Measurements from ENCODE around the gene DIPK1B. TPM values are rescaled to one million over a fixed set of nuclear protein-coding genes. Genes with fewer than 3 reads are reported as not detected.
"Not testable (repeated sequence)": the region's sequence is repeated elsewhere in the genome, so short reads cannot be mapped to it uniquely, and the experiment has no call there.

DIPK1B gene
- total RNA-seq, 1 experiment from 2014 or later, result not detected

- Histone ChIP-seq H3K4me1 (replicated peaks) (peaks cover 6% of the 10 kb centered on the region), H3K27me3 (replicated peaks) (peaks cover 19% of the 10 kb centered on the region; the same call in 1 of the 2 replicates), H3K4me3 (no peak overlapping the region), H3K36me3 (no peaks in the 10 kb centered on the region), H3K9me3 (replicated peaks) (no peaks in the 10 kb centered on the region), H3K27ac (no peak overlapping the region)
- DNase-seq (ENCODE audit: low read depth in 1 of 2, low spot score in 2 of 2), result peak in 1 of 2 experiments; percentile 61
These were observed 18.1 kb upstream of the DIPK1B start for GRCh38 chr9:136694163-136694871.

DNA sequence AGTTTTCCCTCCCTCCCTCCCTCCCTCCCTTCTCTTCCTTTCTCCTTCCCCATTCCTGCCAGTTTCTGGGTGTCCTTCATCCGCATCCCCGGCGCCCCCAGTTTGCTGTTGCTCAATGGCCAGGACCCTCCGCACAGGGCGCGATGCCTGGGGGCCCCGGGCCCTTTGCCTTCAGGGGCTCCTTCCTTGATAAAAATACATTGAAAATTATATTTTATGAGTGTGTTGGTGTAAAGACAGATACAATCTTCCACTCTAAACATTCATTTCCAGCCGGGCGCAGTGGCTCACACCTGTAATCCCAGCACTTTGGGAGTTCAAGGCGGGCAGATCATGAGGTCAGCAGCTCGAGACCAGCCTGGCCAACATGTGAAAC lies 17.5 kb upstream of the DIPK1B start:
- peaks cover 6% of the 10 kb centered on the region for H3K4me1 ChIP-seq (replicated peaks)
- peaks cover 23% of the 10 kb centered on the region; the same call in 1 of the 2 replicates for H3K27me3 ChIP-seq (replicated peaks)
- no peak for DNase-seq (ENCODE audit: low read depth in 1 of 2, low spot score in 2 of 2)
- no peaks in the 10 kb centered on the region for H3K36me3 ChIP-seq
- no peak overlapping the region for H3K4me3 ChIP-seq
- no peak overlapping the region for H3K27ac ChIP-seq
- no peaks in the 10 kb centered on the region for H3K9me3 ChIP-seq (replicated peaks)

DNA sequence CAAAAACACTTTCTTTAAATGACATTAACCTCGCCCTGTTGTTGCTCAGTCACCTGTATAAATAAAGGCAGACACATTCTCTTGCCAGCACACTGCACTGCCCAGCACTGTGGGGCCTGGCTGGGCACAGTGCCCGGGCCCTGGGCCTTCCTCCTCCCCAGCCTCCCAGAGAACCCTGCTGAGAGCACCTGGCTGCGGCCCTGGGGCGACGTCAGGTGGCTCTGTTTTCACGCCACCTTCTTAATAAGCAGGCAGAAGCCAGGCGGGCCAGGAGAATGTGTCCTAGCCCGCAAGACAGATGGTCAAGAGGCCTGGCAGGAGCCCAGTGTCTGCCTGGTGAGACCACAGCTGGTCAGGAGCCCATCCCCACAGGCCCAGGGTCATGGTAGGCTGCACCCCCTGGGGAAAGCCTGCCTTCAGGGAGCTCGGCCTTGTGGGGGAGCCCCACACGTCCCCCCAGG lies 16.9 kb upstream of the DIPK1B start:
- Histone ChIP-seq H3K4me3 (no peak overlapping the region), H3K36me3 (no peaks in the 10 kb centered on the region), H3K27me3 (replicated peaks) (peaks cover 29% of the 10 kb centered on the region), H3K4me1 (replicated peaks) (peaks cover 6% of the 10 kb centered on the region), H3K27ac (no peak overlapping the region), H3K9me3 (replicated peaks) (no peaks in the 10 kb centered on the region)
- DNase-seq (ENCODE audit: low read depth in 1 of 2, low spot score in 2 of 2), result no peak

DNA sequence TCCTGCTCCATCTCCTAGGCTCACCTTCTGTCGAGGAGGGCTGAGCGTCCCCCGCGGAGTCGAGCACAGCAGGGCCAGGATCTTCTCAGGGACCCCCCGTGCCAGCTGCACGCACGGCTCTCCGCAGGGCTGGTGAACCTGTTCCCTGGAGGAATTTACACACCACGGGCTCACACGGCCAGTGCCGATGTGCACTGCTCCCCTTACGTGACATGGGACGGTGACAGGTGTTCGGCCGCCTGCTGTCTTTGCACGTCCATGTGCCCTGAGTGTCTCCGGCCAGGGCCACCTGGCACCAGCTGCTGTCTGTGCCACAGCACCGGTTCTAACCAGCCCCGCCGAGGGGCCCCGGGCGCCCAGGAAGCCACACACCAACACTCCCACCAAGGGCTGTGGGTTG lies 16.4 kb upstream of the DIPK1B start:
- DNase-seq (ENCODE audit: low read depth in 1 of 2, low spot score in 2 of 2), result no peak
- Histone ChIP-seq H3K4me1 (replicated peaks) (peaks cover 6% of the 10 kb centered on the region), H3K27me3 (replicated peaks) (peaks cover 31% of the 10 kb centered on the region), H3K9me3 (replicated peaks) (no peaks in the 10 kb centered on the region), H3K36me3 (no peaks in the 10 kb centered on the region), H3K4me3 (no peak overlapping the region), H3K27ac (no peak overlapping the region)

- Histone ChIP-seq H3K36me3 (no peaks in the 10 kb centered on the region), H3K27ac (no peak overlapping the region), H3K4me1 (replicated peaks) (peaks cover 6% of the 10 kb centered on the region), H3K9me3 (replicated peaks) (no peaks in the 10 kb centered on the region), H3K27me3 (replicated peaks) (peaks cover 37% of the 10 kb centered on the region), H3K4me3 (no peak overlapping the region)
- no peak for DNase-seq (ENCODE audit: low read depth in 1 of 2, low spot score in 2 of 2)
These were observed 15.9 kb upstream of the DIPK1B start for GRCh38 chr9:136696502-136696901.

DNA sequence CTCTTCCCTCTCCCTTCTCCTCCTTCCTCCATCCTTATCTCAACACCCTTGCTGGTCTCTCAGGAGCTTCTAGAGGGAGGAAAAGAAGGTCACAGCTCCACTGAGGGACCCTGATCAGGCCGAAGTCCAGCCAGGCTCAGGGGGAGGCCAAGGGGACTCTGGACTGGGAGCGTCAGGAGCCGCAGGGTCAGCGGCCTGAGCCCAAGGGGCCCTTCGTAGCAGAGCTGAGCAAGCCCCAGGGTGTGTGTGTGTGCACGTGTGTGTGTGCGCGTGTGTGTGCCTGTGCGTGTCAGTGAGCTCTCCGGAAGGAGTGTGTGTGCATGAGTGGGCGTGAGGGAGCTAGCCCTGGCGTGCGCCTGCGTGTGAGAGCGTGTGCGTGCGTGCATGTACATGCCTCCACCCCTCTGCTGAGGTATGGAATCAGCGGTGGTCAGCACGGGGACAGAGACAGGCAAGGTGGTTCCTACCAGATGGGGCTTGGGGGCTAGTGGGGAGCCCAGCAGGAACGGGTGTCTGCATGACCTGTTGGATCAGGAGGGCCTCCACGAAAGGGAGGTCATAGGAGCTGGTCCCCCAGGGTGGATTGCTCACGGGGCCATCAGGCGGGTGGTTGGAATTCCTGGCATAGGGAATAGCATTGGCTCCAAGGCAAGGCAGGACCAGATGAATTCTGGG lies 15.1 kb upstream of the DIPK1B start:
- no peak overlapping the region for H3K27ac ChIP-seq
- no peak overlapping the region for H3K4me3 ChIP-seq
- no peaks in the 10 kb centered on the region for H3K36me3 ChIP-seq
- no peak for DNase-seq (ENCODE audit: low read depth in 1 of 2, low spot score in 2 of 2)
- no peaks in the 10 kb centered on the region for H3K9me3 ChIP-seq (replicated peaks)
- peaks cover 6% of the 10 kb centered on the region for H3K4me1 ChIP-seq (replicated peaks)
- peaks cover 42% of the 10 kb centered on the region for H3K27me3 ChIP-seq (replicated peaks)

GRCh38 chr9:136697821-136698526 lies 14.4 kb upstream of the DIPK1B start:
- Histone ChIP-seq H3K9me3 (replicated peaks) (no peaks in the 10 kb centered on the region), H3K4me1 (replicated peaks) (peaks cover 6% of the 10 kb centered on the region), H3K36me3 (no peaks in the 10 kb centered on the region), H3K4me3 (no peak overlapping the region), H3K27me3 (replicated peaks) (peaks cover 42% of the 10 kb centered on the region), H3K27ac (no peak overlapping the region)
- DNase-seq (ENCODE audit: low read depth in 1 of 2, low spot score in 2 of 2), result no peak

- Histone ChIP-seq H3K4me3 (no peak overlapping the region), H3K36me3 (no peaks in the 10 kb centered on the region), H3K9me3 (replicated peaks) (no peaks in the 10 kb centered on the region), H3K4me1 (replicated peaks) (peaks cover 4% of the 10 kb centered on the region), H3K27ac (no peak overlapping the region), H3K27me3 (replicated peaks) (peaks cover 42% of the 10 kb centered on the region)
- no peak for DNase-seq (ENCODE audit: low read depth in 1 of 2, low spot score in 2 of 2)
These were observed 13.6 kb upstream of the DIPK1B start for GRCh38 chr9:136698635-136699246.

GRCh38 chr9:136700304-136700703 lies 12.1 kb upstream of the DIPK1B start:
- H3K4me1 ChIP-seq (replicated peaks), result no peaks in the 10 kb centered on the region
- no peaks in the 10 kb centered on the region for H3K36me3 ChIP-seq
- H3K27me3 ChIP-seq (replicated peaks), result peaks cover 42% of the 10 kb centered on the region
- H3K27ac ChIP-seq, result no peak overlapping the region
- DNase-seq (ENCODE audit: low read depth in 1 of 2, low spot score in 2 of 2), result no peak
- H3K4me3 ChIP-seq, result no peak overlapping the region
- H3K9me3 ChIP-seq (replicated peaks), result no peaks in the 10 kb centered on the region

- Histone ChIP-seq H3K36me3 (no peaks in the 10 kb centered on the region), H3K9me3 (replicated peaks) (no peaks in the 10 kb centered on the region), H3K4me3 (no peak overlapping the region), H3K27ac (no peak overlapping the region), H3K27me3 (replicated peaks) (peaks cover 40% of the 10 kb centered on the region), H3K4me1 (replicated peaks) (no peaks in the 10 kb centered on the region)
- DNase-seq (ENCODE audit: low read depth in 1 of 2, low spot score in 2 of 2), result no peak
These were observed 11.3 kb upstream of the DIPK1B start for GRCh38 chr9:136700959-136701667.

DNA sequence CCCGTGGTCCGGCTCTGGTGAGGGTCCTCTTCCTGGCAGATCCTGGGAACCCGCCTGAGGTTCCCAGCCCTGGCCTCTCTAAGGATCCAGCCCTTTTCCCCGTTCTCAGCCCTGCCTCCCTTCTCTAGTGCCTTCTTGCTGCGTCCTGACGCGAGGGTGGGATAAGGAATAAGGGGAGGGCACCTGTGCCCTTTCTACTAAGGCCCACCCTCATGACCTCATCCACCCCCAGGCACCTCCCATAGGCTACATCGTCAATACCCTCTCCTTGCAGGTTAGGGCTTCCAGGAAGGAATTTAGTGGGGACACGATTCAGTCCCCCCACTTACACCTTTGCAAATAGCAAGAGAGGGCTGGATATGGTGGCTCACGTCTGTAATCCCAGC lies 10.7 kb upstream of the DIPK1B start:
- no peaks in the 10 kb centered on the region for H3K9me3 ChIP-seq (replicated peaks)
- H3K27ac ChIP-seq, result no peak overlapping the region
- H3K27me3 ChIP-seq (replicated peaks), result peaks cover 44% of the 10 kb centered on the region
- H3K36me3 ChIP-seq, result no peaks in the 10 kb centered on the region
- H3K4me1 ChIP-seq (replicated peaks), result no peaks in the 10 kb centered on the region
- DNase-seq (ENCODE audit: low read depth in 1 of 2, low spot score in 2 of 2), result no peak
- H3K4me3 ChIP-seq, result no peak overlapping the region

- no peak overlapping the region for H3K27ac ChIP-seq
- DNase-seq (ENCODE audit: low read depth in 1 of 2, low spot score in 2 of 2), result no peak
- H3K36me3 ChIP-seq, result no peaks in the 10 kb centered on the region
- peaks cover 43% of the 10 kb centered on the region for H3K27me3 ChIP-seq (replicated peaks)
- H3K4me3 ChIP-seq, result no peak overlapping the region
- no peaks in the 10 kb centered on the region for H3K9me3 ChIP-seq (replicated peaks)
- no peaks in the 10 kb centered on the region for H3K4me1 ChIP-seq (replicated peaks)
These were observed 9.0 kb upstream of the DIPK1B start for GRCh38 chr9:136703276-136703860.

DNA sequence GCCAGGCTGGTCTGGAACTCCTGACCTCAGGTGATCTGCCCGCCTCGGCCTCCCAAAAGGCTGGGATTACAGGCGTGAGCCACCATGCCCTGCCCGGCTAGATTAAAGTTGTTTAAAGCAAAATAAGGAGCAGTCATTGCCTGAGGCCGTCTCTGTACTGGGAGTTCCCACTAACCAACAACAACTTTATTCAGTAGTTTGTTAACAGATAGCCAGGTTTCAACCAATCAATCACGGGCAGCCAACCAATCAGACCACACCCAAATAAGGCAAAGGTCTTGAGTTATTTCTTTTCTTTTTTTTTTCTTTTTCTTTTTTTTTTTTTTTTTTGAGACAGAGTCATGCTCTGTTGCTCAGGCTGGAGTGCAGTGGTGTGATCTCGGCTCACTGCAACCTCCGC lies 7.6 kb upstream of the DIPK1B start:
- H3K27ac ChIP-seq; H3K4me3 ChIP-seq; DNase-seq (ENCODE audit: low read depth in 1 of 2, low spot score in 2 of 2); H3K9me3 ChIP-seq (replicated peaks); H3K4me1 ChIP-seq (replicated peaks); H3K36me3 ChIP-seq: not testable (repeated sequence)
- peaks cover 38% of the 10 kb centered on the region for H3K27me3 ChIP-seq (replicated peaks)
